ENCODE results near the gene UBE2J2. TPM values are rescaled to one million over a fixed set of nuclear protein-coding genes. Genes with fewer than 3 reads are reported as not detected.

The UBE2J2 gene
- total and polyA plus RNA-seq, 2 experiments from 2014 or later = 49.7 to 63.5 TPM

DNA sequence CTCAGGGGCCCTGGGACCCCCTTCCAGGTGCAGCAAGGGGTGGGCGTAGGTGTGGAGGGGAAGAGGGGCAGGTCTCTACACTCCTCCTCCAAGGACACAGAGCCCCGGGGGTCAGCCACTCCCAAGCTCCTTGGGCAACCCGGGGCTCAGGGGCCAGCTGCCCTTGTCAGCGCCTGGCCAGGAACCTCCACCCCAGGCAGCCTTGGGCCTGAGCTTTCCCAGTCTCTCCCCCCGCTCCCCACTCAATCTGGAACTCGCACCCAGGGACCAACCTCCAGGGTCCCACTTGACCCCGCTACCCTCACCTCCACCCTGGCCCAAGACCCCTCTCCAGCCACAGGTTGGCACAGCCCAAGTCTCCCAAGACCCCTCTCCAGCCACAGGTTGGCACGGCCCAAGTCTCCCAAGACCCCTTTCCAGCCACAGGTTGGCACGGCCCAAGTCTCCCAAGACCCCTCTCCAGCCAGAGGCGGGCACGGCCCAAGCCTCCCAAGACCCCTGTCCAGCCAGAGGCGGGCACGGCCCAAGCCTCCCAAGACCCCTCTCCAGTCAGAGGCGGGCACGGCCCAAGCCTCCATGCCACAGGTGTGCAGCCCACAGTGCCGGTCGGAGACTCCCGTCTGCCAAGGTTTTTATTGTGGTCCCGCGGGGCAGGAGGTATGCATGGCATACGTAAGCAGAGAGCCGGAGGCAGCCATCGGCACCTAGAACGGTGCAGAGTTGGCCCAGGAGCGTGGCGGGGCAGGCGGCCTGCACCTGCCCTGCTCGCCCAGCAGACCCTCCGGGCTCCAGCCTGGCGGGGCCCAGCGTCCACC is 62.7 kb downstream of the UBE2J2 start:
- Histone ChIP-seq H3K9me2 (ENCODE audit: insufficient read depth) (no peaks in the 10 kb centered on the region), H3F3A (ENCODE audit: insufficient read depth) (no peaks in the 10 kb centered on the region), H3K4me2 (ENCODE audit: unreplicated experiment) (no peak overlapping the region), H2AFZ (no peak overlapping the region), H3K9ac (no peak overlapping the region), H3K27ac (no peak overlapping the region), H3K9me3 (ENCODE audit: low read depth) (no peaks in the 10 kb centered on the region), H3K4me1 (ENCODE audit: insufficient read depth) (no peaks in the 10 kb centered on the region), H3K4me3 (no peak overlapping the region), H4K20me1 (ENCODE audit: insufficient read depth) (no peaks in the 10 kb centered on the region), H3K27me3 (replicated peaks; ENCODE audit: insufficient read depth) (no peaks in the 10 kb centered on the region), H3K36me3 (ENCODE audit: low read depth) (no peaks in the 10 kb centered on the region), H3K79me2 (ENCODE audit: insufficient read depth) (no peaks in the 10 kb centered on the region)
- 92 to 96% methylated on average over 26 to 31 of the region's 31 CpGs for WGBS, 2 experiments (ENCODE audit: low coverage in 1 of 2, low lambda C conversion rate in 2 of 2, missing lambda C conversion rate in 2 of 2)
- no peak for TF ChIP-seq EZH2 (IDR thresholded peaks at IDR 0.05; ENCODE audit: insufficient read depth, poor library complexity, severe bottlenecking)
- TF ChIP-seq EZH2phosphoT487 (IDR thresholded peaks at IDR 0.05; ENCODE audit: insufficient read depth, low read depth) = no peak
- DNase-seq = no peak
- in situ Hi-C loops (cut with MboI) = no loop called here

DNA sequence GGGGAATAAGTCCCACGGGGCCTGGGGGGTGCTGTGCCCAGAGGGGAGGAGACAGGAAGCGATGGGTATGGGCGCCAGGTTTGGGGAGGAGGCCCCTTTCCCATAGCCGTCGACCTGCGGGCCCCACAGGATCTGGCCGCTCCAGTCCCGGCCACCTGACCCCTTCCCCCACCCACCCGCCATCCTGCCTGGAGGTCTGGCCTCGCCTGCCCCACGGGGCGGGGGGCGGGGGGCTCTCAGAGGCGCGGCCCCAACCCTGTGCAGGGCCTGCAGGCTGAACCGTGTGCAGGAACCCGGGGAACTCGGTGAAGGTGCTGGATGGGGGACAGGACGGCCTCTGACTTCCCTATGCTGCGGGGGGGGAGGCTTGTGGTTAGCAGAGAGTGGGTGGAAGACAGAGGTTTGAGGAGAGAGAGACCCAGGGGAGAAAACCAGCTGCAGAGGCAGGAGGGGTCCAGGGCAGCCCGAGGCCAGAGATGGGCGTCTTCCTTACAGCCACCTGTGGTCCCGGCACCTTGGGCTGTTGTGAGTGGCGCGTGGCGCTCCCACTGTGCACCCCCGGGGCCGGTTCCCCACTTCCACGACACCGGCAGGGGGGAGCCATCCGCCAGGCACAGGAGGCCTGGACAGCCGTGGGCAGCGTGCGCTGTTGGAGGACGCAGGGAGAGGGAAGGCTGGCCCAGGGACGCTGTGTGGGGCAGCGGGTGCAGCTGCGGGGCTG is 64.8 kb downstream of the UBE2J2 start:
- no peak for DNase-seq
- in situ Hi-C loops (cut with MboI) = no loop called here
- Histone ChIP-seq H3K27ac (no peak overlapping the region), H3K9me3 (ENCODE audit: low read depth) (no peaks in the 10 kb centered on the region), H3K4me1 (ENCODE audit: insufficient read depth) (no peaks in the 10 kb centered on the region), H4K20me1 (ENCODE audit: insufficient read depth) (no peaks in the 10 kb centered on the region), H2AFZ (peak overlapping the region; percentile 81; the same call in 1 of the 2 replicates), H3K9me2 (ENCODE audit: insufficient read depth) (no peaks in the 10 kb centered on the region), H3K79me2 (ENCODE audit: insufficient read depth) (no peaks in the 10 kb centered on the region), H3K27me3 (replicated peaks; ENCODE audit: insufficient read depth) (no peaks in the 10 kb centered on the region), H3K9ac (peak overlapping the region; percentile 72), H3K4me3 (no peak overlapping the region), H3K36me3 (ENCODE audit: low read depth) (no peaks in the 10 kb centered on the region), H3F3A (ENCODE audit: insufficient read depth) (no peaks in the 10 kb centered on the region), H3K4me2 (ENCODE audit: unreplicated experiment) (peak overlapping the region; percentile 67)
- TF ChIP-seq EZH2phosphoT487 (IDR thresholded peaks at IDR 0.05; ENCODE audit: insufficient read depth, low read depth) = no peak
- TF ChIP-seq EZH2 (IDR thresholded peaks at IDR 0.05; ENCODE audit: insufficient read depth, poor library complexity, severe bottlenecking) = no peak
- WGBS, 2 experiments (ENCODE audit: low coverage in 1 of 2, low lambda C conversion rate in 2 of 2, missing lambda C conversion rate in 2 of 2) = 67 to 82% methylated on average over 23 to 34 of the region's 38 CpGs

DNA sequence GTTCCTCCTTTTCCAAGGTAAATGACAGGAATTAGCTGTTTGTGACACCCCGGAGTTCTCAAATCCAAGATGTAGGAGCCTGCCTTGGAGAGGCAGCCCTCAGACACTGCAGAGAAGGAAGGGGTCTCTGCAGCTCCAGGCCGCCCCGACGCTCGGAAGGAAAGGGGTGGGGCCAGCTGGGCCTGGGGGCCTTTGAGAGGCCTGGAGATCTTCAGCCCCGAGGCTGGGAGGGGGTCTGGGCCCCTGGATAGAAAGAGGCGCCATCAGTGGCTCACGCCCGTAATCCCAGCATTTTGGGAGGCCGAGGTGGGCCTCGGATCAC is 66.1 kb downstream of the UBE2J2 start:
- Histone ChIP-seq H3K4me1 (ENCODE audit: insufficient read depth) (no peaks in the 10 kb centered on the region), H3K27me3 (replicated peaks; ENCODE audit: insufficient read depth) (no peaks in the 10 kb centered on the region), H3K9ac (no peak overlapping the region), H3K79me2 (ENCODE audit: insufficient read depth) (no peaks in the 10 kb centered on the region), H3K4me2 (ENCODE audit: unreplicated experiment) (no peak overlapping the region), H2AFZ (no peak overlapping the region), H3K36me3 (ENCODE audit: low read depth) (no peaks in the 10 kb centered on the region), H3K27ac (no peak overlapping the region), H3K4me3 (no peak overlapping the region), H4K20me1 (ENCODE audit: insufficient read depth) (no peaks in the 10 kb centered on the region), H3K9me3 (ENCODE audit: low read depth) (no peaks in the 10 kb centered on the region), H3F3A (ENCODE audit: insufficient read depth) (no peaks in the 10 kb centered on the region), H3K9me2 (ENCODE audit: insufficient read depth) (no peaks in the 10 kb centered on the region)
- in situ Hi-C loops (cut with MboI) = no loop called here
- TF ChIP-seq EZH2phosphoT487 (IDR thresholded peaks at IDR 0.05; ENCODE audit: insufficient read depth, low read depth) (no peak), EZH2 (IDR thresholded peaks at IDR 0.05; ENCODE audit: insufficient read depth, poor library complexity, severe bottlenecking) (no peak)
- WGBS, 2 experiments (ENCODE audit: low coverage in 1 of 2, low lambda C conversion rate in 2 of 2, missing lambda C conversion rate in 2 of 2) = 48 to 54% methylated on average over 11 of the region's 11 CpGs
- DNase-seq = no peak

DNA sequence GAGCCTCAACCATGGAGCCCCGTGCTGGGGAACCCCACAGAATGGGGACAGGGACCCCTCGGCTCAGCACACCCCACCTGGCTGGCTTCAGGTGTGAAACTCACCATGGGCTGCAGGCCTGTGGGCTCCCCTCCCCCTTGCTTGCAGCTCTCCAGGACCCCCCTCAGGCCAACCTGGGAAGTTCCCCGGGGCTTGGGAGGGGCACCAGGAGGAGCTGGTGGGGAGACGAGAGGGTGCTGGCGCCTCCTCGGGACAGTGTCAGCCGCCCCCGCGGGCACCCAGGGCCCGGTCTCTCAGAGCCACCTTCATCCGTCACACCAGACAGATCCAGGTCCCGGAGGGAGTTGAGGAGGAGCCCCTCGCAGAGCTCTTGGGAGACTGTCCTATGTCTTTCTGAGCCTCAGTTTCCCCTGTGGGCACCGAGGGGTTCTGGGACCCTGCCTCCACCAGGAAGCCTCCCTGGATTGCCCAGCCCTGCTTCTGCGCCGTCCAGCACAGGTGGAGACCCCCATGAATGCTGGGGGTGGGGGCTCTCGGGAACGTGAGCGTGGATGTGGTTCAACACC is 66.6 kb downstream of the UBE2J2 start:
- in situ Hi-C loops (cut with MboI) = no loop called here
- Histone ChIP-seq H3K4me2 (ENCODE audit: unreplicated experiment) (no peak overlapping the region), H3K79me2 (ENCODE audit: insufficient read depth) (no peaks in the 10 kb centered on the region), H3K4me3 (no peak overlapping the region), H3K4me1 (ENCODE audit: insufficient read depth) (no peaks in the 10 kb centered on the region), H3F3A (ENCODE audit: insufficient read depth) (no peaks in the 10 kb centered on the region), H3K9ac (no peak overlapping the region), H3K27ac (no peak overlapping the region), H3K36me3 (ENCODE audit: low read depth) (no peaks in the 10 kb centered on the region), H2AFZ (no peak overlapping the region), H4K20me1 (ENCODE audit: insufficient read depth) (no peaks in the 10 kb centered on the region), H3K27me3 (replicated peaks; ENCODE audit: insufficient read depth) (no peaks in the 10 kb centered on the region), H3K9me3 (ENCODE audit: low read depth) (no peaks in the 10 kb centered on the region), H3K9me2 (ENCODE audit: insufficient read depth) (no peaks in the 10 kb centered on the region)
- DNase-seq = no peak
- TF ChIP-seq EZH2 (IDR thresholded peaks at IDR 0.05; ENCODE audit: insufficient read depth, poor library complexity, severe bottlenecking) = no peak
- 42 to 55% methylated on average over 12 to 19 of the region's 19 CpGs for WGBS, 2 experiments (ENCODE audit: low coverage in 1 of 2, low lambda C conversion rate in 2 of 2, missing lambda C conversion rate in 2 of 2)
